Measurements from ENCODE around the gene PLEKHM1. TPM values are rescaled to one million over a fixed set of nuclear protein-coding genes. Genes with fewer than 3 reads are reported as not detected.

PLEKHM1 gene
- total and polyA plus RNA-seq, 2 of the 13 experiments (the other 11 are each of a cell fraction or from before 2014, with no cell fraction given) = 7.6 to 13.5 TPM

GRCh38 chr17:45425125-45425983 lies 65.2 kb downstream of the PLEKHM1 start (continued):
- TF ChIP-seq, protein P1, sequence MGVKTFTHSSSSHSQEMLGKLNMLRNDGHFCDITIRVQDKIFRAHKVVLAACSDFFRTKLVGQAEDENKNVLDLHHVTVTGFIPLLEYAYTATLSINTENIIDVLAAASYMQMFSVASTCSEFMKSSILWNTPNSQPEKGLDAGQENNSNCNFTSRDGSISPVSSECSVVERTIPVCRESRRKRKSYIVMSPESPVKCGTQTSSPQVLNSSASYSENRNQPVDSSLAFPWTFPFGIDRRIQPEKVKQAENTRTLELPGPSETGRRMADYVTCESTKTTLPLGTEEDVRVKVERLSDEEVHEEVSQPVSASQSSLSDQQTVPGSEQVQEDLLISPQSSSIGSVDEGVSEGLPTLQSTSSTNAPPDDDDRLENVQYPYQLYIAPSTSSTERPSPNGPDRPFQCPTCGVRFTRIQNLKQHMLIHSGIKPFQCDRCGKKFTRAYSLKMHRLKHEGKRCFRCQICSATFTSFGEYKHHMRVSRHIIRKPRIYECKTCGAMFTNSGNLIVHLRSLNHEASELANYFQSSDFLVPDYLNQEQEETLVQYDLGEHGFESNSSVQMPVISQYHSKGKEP (CRISPR knock-in tag; IDR thresholded peaks at IDR 0.05) = 0 out of 2 replicates have a peak, but pooled peaks have one; percentile 25
- TF ChIP-seq, protein P2, sequence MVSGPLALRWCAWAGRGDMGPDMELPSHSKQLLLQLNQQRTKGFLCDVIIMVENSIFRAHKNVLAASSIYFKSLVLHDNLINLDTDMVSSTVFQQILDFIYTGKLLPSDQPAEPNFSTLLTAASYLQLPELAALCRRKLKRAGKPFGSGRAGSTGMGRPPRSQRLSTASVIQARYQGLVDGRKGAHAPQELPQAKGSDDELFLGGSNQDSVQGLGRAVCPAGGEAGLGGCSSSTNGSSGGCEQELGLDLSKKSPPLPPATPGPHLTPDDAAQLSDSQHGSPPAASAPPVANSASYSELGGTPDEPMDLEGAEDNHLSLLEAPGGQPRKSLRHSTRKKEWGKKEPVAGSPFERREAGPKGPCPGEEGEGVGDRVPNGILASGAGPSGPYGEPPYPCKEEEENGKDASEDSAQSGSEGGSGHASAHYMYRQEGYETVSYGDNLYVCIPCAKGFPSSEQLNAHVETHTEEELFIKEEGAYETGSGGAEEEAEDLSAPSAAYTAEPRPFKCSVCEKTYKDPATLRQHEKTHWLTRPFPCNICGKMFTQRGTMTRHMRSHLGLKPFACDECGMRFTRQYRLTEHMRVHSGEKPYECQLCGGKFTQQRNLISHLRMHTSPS (CRISPR knock-in tag; IDR thresholded peaks at IDR 0.05; ENCODE audit: low read depth) = 0 out of 2 replicates have a peak, but pooled peaks have one; percentile 34
- TF ChIP-seq ZUFSP (CRISPR knock-in tag; IDR thresholded peaks at IDR 0.05; ENCODE audit: borderline replicate concordance) = no peak
- peak; percentile 66 for TF ChIP-seq PATZ1 (CRISPR knock-in tag; IDR thresholded peaks at IDR 0.05)
- no peak for TF ChIP-seq CHD2 (IDR thresholded peaks at IDR 0.05; ENCODE audit: low read depth, low read length)
- TF ChIP-seq ZNF547 (CRISPR knock-in tag; IDR thresholded peaks at IDR 0.05) = peak; percentile 51; the same call in 1 of the 2 replicates
- TF ChIP-seq, protein P3, sequence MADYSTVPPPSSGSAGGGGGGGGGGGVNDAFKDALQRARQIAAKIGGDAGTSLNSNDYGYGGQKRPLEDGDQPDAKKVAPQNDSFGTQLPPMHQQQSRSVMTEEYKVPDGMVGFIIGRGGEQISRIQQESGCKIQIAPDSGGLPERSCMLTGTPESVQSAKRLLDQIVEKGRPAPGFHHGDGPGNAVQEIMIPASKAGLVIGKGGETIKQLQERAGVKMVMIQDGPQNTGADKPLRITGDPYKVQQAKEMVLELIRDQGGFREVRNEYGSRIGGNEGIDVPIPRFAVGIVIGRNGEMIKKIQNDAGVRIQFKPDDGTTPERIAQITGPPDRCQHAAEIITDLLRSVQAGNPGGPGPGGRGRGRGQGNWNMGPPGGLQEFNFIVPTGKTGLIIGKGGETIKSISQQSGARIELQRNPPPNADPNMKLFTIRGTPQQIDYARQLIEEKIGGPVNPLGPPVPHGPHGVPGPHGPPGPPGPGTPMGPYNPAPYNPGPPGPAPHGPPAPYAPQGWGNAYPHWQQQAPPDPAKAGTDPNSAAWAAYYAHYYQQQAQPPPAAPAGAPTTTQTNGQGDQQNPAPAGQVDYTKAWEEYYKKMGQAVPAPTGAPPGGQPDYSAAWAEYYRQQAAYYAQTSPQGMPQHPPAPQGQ (CRISPR knock-in tag; IDR thresholded peaks at IDR 0.05; ENCODE audit: borderline replicate concordance) = no peak
- no peak for TF ChIP-seq CREB1 (IDR thresholded peaks at IDR 0.05)
- no peak for TF ChIP-seq CREB1 (CRISPR knock-in tag; IDR thresholded peaks at IDR 0.05)
- TF ChIP-seq SRSF1 (optimal IDR thresholded peaks at IDR 0.05; ENCODE audit: low read depth, low read length) = peak; percentile 49
- no peak for TF ChIP-seq ZNF570 (CRISPR knock-in tag; IDR thresholded peaks at IDR 0.05; ENCODE audit: borderline replicate concordance)
- TF ChIP-seq ZNF619 (CRISPR knock-in tag; IDR thresholded peaks at IDR 0.05) = no peak; the same call in 1 of the 2 replicates
- TF ChIP-seq POLR2G (IDR thresholded peaks at IDR 0.05; ENCODE audit: low read depth, low read length) = peak; percentile 96
- no peak for TF ChIP-seq JUND (CRISPR knock-in tag; IDR thresholded peaks at IDR 0.05)
